ENCODE results near the gene VPS26C.

VPS26C gene

GRCh38 chr21:37204580-37204979, 62.6 kb downstream of the VPS26C start:
- FAIRE-seq (no peak), DNase-seq (ENCODE audit: low spot score) (no peak)

- DNase-seq (ENCODE audit: low spot score) (no peak), FAIRE-seq (no peak)
Observed at GRCh38 chr21:37202221-37203110, 64.7 kb downstream of the VPS26C start.

DNA sequence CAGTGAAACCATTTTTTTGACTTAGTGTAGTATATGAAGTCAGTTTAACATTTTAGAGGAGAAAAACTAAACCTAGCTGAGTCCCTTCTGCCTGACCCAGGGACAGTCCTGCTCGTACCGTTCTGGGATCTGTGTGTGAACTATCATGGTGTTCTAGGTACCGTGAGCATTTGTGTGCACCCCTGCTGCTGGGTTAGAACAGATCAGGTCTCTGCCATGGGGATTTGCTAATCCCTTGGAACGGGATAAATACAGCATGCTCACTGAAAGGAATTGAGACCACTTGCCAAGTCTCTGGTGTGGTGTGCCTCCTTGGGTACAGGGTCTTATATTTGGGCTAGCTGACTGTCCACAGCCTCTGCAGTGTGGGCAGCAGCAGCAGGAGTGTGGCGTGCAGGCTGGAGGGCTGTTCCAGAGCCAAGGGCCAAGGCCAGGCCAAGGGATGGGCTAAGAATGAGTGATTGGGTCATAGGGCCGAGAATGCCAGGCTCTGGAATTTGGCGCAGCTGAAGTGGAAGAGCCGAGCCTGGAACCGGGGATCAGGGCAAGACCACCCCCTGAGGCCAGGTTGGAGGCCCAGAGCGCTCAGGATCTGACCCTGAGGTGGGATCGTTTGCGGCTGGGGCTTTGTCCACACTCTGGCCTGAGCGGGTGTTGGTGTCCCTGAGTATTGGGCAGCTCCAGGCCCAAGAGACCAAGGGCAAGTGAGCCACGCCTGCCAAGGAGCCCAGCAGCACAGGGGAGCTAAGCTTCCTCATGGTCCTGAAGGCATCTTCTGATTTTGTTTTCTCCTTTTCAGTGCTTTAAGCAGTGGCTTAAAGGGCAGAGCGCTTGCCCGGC, 66.3 kb downstream of the VPS26C start:
- FAIRE-seq (no peak), DNase-seq (ENCODE audit: low spot score) (no peak)

DNA sequence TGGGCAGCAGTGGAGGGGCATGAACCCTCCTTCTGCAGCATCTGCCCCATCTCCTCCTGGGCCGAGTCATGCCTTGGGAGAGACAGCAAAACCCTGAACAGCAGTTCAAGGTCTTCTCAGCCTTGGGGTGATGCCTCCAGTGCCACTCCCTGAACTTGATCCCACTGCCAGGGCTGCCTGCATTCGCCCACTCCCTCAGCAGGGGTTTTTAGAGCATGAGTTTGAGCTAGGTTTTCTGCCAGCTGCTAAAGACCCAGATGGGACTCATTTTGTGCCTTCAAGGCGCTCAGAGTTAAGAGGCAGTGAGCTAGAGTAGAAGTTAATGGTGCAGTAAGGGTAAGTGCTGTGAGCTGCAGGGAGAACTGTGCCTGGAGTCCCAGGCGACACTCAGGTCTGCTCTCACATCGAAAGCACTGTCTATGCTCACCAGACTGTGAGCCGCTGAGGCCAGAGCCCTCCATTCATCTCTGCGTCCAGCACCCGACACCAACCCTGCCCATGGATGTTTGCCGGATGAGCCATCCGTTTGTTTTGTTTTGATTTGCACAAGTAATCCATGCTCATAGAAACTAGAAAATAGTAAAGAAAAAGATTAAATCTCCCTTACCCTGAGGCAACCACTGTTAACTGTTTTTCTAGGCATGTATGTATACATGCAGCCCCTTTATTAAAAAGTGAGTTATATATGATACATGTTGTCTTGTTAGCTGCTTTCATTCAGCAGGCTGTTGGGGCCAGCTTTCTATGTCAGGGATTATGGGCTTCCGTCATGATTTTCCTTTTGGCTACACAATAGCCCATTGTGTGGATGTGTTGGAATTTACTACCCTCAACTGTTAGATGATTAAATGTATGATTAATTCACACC, 67.8 kb downstream of the VPS26C start:
- DNase-seq (ENCODE audit: low spot score) (no peak), FAIRE-seq (no peak)

DNA sequence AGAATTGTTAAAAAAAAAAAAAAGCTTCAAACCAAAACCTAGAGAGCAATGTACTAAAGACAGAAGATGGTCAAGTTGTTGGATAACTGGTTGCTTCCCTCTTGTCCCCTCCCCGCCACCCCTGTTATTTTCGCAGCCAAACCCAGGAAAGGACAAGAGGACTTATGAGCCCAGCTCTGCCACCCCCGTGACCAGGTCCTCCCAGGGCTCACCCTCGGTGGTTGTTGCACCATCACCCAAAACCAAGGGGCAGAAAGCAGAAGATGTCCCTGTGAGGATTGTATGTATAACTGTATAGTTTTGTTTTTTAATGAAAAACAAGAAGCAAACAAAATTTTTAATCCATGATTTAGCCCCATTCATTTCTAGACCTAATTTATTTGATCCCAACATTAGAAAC, 69.4 kb downstream of the VPS26C start:
- FAIRE-seq = no peak
- no peak for DNase-seq (ENCODE audit: low spot score)

DNA sequence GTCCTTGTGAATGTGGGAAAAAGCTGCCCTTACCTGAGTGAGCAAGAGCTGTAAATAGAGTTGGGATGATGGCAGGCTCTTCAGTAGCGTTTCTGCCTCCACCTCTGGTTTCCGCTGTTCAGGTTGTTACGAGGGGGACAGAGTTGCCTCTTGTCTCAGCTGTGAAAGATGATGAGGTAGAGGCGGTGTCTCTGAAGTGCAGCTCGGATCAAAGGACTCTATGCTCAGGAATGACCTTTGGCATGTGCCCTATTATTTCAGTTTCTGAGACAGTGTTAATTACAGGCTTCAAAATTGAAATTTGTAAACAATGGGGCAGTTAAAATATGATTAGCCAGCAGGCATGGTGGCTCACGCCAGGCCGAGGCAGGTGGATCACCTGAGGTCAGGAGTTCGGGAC, 70.3 kb downstream of the VPS26C start:
- FAIRE-seq (no peak), DNase-seq (ENCODE audit: low spot score) (no peak)

DNA sequence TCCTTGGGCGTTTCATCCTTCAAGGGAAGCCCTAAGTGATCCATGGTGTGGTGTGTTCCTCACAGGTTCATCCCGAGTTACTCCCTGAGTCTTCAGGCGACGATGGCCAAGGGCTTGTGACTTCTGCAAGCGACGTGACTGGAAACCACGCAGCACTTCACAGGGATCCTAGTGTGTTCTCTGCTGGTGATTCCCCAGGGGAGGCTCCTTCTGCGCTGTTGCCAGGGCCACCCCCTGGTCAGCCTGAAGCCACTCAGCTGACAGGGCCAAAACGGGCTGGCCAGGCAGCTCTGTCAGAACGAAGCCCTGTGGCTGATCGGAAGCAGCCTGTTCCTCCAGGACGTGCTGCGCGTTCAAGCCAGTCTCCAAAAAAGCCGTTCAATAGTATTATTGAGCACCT, 71.5 kb downstream of the VPS26C start:
- FAIRE-seq = no peak

GRCh38 chr21:37195059-37195458, 72.1 kb downstream of the VPS26C start:
- no peak for FAIRE-seq
- no peak for DNase-seq (ENCODE audit: low spot score)

More for the DNA sequence above, 71.5 kb downstream of the VPS26C start:
- no peak for DNase-seq (ENCODE audit: low spot score)

GRCh38 chr21:37193676-37194075, 73.5 kb downstream of the VPS26C start:
- no peak for FAIRE-seq
- DNase-seq (ENCODE audit: low spot score) = no peak

DNA sequence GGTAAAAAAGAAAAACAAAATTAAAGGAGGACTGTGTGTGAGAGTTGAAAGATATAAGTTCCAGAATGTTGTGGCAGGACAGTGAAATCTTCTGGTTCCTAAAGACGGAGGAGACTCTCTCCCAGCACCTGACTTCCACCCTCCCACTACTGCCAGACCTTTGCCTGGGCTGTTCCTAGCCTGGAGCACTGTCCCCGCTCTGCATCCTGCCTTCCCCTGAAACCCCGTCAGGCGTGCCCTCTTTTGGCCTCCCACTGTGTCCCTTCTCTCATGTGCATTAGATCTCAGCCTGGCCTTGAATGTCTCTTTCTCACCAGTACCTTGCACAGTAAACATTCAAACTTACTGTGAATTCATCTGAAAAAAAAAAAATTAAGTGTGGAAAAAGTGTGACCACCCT, 74.1 kb downstream of the VPS26C start:
- no peak for DNase-seq (ENCODE audit: low spot score)
- no peak for FAIRE-seq

DNA sequence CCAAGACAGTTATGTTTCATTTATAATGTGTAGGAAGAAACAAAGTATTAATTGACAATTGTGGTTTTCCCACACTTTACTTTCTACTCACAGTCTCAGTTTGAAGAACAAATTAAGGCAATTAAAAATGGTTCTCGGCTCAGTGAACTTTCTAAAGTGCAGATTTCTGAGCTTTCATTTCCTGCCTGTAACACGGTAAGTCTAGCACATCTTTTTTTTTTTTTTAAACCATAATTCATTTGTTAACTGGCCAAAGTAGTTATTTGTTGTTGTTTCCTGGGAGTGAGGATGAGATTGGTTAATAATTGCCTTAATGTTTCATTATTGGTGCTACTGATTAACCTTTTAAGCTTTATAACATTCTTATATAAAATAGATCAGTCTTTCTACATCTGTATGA, 75.1 kb downstream of the VPS26C start:
- no peak for FAIRE-seq
- no peak for DNase-seq (ENCODE audit: low spot score)

GRCh38 chr21:37188825-37189224, 78.3 kb downstream of the VPS26C start:
- no peak for FAIRE-seq
- DNase-seq (ENCODE audit: low spot score) = no peak

DNA sequence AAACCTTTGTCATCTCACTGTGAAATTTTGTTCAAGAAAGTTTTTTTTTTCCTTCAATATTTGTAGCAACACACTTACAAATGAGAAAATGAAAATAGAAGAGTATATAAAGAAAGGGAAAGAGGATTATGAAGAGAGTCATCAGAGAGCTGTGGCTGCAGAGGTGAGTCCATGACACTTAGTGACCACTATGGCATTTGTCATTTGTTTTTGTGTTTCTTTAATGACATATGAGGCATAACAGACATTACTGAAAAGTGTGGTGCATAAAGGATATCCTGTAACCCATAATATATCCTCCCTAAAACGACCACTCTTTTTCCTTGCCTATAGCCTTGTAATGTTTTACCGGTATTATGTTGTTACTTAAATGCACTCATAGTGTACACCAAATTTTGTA, 80.2 kb downstream of the VPS26C start:
- FAIRE-seq = no peak

DNA sequence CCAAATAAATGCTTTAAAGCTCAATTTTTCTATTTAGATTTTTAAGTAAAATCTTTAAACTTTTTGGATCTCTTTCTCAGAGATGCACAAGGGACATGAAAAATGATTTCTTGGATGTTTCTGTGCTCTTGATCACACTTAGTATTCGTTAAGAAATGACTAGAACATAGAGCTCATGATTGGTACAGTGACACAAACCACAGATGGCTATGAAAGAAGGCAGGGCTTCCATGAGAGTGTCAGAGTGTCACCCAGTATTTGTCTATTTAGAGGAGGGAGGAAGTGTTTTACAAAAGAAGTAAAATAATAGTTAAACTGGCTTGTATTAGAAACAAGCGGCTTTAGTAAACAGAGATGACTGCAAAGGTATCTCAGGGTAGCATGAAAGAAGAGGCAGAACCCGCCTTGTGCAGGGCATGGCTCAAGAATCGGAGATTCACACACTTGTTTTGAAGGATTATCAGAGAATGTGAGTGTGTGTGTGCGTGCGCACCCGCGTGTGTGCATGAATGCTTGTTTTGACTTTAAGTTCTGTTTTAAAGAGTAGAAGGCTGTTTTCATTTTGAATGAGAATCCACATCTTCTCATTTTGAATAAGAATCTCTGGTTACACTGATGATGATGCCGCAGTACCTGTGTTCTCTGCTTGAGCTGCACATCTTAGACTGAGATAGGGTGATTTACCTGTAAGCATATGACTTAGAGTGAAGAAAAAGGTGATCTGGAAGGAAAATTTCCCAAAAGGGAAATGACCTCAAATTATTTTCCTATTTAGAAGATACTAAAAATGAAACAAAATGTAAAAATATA, 82.1 kb downstream of the VPS26C start:
- DNase-seq (ENCODE audit: low spot score) = no peak
- FAIRE-seq = no peak

More for the DNA sequence above, 80.2 kb downstream of the VPS26C start:
- DNase-seq (ENCODE audit: low spot score) = no peak

DNA sequence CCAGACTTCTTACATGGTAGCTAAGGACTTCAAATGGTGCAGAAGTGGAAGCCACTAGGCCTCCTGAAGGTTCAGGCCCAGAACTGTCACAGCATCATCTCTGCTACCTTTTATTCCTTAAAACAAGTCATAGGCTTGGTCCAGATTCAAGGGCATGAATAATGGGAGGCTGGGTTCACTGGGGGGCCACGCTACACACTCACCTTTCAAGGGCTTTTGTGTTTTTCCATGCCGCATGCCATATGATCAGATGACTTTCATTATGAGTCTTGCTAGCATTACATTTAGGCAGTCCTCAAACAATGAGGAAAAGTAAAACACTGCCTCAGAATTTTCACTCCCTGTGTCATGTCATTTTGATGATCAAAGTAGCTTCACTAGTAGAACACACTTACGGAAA, 83.4 kb downstream of the VPS26C start:
- DNase-seq (ENCODE audit: low spot score) (no peak), FAIRE-seq (no peak)

DNA sequence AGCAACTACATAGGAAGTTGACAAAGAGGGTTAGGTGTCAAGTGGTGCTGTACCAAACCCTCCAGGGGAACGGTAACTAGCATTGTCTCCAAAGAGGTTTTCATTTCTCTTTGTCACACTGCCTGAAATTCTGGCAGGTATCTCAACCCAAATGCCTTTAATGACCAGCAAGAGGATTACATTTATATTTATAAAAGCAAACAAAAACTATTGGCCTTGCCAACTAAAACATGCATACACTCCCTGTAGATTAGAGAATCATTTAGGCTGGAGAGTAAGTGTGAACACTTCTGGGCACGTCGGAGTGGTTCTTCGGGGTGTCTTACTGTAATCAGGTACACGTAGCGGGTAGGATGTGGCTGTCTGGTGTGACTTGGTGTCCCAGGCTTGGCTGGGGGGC, 84.9 kb downstream of the VPS26C start:
- no peak for DNase-seq (ENCODE audit: low spot score)
- FAIRE-seq = no peak

- no peak for FAIRE-seq
- DNase-seq (ENCODE audit: low spot score) = no peak
Observed at GRCh38 chr21:37181059-37181458, 86.1 kb downstream of the VPS26C start.

GRCh38 chr21:37176716-37177115, 90.4 kb downstream of the VPS26C start:
- FAIRE-seq (no peak), DNase-seq (ENCODE audit: low spot score) (no peak)
